NCI-H446 (cell line): ENCODE results near the gene TLL2.
"Not testable (repeated sequence)": the region's sequence is repeated elsewhere in the genome, so short reads cannot be mapped to it uniquely, and the experiment has no call there.

Experiments used
- DNase-seq, 2 experiments: peaks; one replicate each; lab custom pipeline; 2025; lab: John Stamatoyannopoulos, UW

The TLL2 gene

DNA sequence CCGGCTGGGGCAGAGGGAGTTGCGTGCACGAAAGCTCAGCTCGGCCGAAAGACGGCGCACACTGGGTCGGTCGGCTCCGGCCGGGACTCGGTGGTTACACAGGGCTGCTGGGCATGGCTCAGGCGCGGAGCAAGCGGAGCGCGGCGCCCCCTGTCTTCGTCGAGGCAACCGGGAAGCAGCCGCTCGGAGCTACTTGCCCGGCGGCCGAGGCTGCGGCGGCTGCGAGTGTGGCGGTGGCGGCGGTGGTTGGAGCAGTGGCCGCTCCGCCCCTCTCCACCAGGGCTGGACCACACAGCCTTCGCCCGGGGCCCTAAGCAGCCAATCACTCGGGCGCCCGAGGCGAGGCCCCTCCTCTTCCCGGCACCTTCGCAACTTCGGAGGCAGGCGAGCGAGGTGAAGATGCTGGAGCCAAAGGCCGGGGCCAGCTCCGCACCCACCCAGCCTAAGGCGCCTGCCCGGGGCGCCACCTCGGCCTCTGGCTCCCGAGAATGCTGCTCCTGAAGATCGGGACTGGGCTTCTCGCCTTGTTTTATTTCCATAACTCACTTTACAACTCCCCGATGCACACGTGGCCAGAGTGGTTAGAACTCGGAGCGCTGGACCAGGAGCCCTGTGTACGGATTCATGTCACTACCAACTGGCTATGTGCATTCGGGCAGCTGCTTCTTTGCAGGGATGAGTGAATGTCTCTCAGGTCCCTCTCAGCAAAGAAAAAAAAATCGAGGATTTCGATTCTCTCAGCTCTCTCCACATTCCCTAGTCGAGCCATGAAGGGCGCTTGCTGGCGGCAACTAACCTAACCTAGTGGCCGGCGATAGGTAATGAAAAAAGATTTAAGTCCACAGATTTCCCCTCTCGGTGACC, at the start of gene TLL2:
TLL2 (minus strand) TSS at position 229 of the 864 bp plus-strand sequence. CDS start 241 bp downstream, outside the sequence.
- DNase-seq: peak in 1 of 2 experiments; percentile 53

DNA sequence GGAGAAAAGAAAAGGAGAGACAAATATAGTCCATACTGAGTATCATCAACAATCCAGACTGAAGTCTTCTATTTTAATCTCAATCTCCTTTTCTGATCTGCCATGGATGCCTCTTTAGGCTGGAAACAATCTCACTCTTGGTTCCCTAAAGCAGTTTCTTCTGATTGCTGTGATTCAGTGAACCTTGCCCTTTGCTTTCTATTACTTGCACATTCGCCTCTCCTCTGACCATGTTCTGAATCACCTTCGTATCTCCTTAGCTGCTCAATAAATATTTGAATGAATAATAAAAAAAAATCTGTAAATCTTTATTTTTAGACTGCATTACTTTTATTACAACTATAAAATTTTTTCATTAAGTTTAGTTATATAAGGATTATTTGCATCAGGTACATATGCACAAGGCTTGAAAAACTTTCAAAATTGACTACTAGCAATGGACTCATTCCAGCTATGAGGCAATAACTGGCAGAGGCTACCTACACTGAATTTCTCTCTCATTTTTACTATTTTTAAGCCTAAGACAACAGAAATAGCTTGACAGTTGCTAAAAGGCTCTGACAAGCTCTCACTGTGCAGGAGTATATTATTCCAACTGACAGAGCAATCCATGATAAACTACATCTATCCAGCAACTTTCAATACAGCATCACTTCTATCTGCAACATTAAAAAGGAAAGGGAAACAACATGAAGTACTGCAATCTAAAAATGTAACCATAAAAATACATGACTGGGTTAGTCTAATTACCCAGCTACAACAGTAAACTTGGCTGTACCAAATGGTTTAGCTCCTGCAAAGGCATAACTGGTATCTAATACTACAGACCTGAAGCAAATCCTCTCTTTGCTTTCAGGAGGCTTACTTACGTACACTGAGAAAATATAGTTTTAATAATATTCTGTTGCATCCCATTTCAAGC, 47.5 kb upstream of the TLL2 start:
- DNase-seq: no peak

DNA sequence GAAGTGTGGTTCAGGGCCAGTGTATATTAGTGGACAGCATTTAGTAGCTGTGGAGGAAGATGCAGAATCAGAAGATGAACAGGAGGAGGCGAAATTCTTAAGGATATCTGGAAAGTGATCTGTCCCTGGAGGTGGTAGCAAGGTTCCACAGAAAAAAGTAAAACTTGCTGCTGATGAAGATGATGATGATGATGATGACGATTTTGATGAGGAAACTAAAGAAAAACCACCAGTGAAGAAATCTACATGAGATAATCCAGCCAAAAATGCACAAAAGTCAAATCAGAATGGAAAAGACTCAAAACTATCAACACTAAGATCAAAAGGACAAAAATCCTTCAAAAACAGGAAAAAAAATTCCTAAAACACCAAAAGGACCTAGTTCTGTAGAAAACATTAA, 46.8 kb upstream of the TLL2 start:
- DNase-seq: no peak

DNA sequence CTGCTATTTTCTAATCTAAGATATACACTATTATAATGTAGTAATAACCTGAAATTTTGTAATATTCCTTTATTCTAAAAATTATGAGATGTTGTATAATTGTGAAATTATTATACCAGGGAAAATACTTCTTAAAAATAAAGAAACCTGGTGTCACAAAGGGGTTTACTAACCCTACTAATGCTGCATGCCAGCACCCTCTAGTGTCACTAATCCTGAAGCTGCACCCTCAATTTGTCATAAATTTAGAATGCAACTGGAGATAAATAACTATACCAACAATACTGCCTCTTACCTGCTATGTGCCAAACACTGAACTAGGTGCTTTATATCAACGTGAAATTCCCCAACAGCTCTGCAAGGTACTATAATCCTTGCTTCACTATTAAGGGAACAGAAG, 42.3 kb upstream of the TLL2 start:
- DNase-seq: no peak

DNA sequence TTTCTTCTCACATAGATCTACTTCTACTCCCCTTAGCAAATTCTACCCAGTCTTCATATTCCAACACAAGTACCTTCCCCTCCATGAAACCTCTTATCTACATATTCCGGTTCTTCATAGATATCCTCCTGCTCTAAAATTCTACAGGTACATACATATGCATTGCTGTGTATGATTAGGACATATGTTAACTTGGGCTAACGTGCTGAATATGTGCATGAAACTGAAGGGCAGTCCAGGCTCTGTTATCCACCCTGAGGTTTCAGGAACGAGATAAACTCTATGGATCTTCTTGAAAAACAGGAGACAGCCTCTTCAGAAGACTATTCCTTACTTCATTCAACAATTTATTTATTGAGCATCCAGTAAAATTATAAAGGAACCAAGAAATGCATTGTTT, 41.6 kb upstream of the TLL2 start:
- DNase-seq: no peak

DNA sequence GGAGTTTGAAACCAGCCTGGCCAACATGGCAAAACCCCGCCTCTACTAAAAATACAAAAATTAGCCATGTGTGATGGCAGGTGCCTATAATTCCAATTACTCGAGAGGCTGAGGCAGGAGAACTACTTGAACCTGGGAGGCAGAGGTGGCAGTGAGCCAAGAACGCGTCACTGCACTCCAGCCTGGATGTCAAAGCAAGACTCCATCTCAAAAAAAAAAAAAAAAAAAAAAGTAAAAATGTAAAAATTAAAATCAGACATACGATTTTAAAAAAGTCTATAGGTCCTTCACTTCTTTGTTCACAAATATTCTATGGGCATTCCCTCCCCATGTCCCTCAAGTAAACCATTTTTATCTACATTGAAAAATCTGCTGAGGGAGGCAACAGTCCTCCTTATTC, 34.9 kb upstream of the TLL2 start:
- no peak for DNase-seq

DNA sequence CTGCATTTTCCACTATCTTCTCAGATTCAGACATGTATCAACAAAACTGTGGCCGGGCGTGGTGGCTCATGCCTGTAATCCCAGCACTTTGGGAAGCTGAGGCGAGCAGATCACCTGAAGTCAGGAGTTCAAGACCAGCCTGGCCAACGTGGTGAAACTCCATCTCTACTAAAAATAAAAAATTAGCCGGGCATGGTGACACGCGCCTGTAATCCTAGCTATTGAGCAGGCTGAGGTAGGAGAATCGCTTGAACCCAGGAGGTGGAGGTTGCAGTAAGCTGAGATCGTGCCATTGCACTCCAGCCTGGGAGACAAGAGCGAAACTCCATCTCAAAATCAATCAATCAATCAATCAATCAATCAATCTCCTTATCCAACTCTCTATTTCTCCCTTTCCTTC, 31.8 kb upstream of the TLL2 start:
- DNase-seq: not testable (repeated sequence)

DNA sequence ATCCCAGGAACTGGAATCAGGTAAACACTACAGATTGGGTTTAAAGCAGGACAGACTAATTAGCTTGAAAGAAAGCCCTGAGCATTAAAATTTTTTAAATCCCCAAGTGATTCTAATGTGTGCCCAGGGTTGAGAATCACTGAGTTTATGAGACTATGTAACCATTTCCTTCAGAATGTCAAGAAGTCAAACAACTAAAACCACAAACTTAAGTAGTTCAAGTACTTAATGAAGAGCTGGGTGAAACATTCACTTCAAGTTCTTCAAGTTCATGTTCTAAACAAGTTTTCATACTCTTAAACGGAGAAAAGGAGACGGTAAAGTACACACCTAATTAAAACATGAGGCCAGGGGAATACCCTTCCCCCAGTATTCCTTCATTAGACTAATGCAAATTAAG, 28.2 kb upstream of the TLL2 start:
- DNase-seq: no peak

DNA sequence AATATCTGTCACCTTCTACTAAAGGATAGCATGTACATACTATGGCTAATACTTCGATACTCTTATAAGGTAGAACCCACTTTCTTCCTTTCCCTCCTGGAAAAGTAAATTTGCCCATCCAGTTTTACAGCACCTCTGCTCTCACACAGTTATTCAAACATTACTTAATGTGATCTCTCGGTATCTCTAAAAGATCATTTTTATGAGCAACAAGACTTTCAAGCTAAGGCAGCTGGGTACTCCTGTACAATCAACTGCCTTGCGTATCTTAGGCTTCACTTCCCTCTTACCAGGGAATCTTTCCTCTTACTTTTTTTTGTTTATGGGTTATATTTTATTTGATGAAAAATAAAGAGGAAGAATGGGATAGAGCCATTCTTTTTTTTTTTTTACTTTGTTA, 26.5 kb upstream of the TLL2 start:
- no peak for DNase-seq

DNA sequence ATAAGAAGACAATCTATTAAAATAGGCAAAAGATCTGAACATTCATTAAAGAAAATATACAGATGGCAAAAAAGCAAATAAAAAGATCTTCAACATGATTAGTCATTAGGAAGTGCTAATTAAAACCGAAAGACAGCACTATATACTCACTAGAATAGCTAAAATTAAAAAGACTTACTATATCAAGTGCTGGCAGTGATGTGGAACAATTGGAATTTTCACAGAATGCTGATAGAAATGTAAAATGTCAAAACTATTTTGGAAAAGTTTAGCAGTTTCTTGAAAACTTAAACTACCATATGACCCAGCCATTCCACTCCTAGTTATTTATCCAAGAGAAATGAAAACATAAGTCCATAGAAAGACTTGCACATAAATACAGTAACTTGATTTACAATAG, 25.0 kb upstream of the TLL2 start:
- DNase-seq: no peak

DNA sequence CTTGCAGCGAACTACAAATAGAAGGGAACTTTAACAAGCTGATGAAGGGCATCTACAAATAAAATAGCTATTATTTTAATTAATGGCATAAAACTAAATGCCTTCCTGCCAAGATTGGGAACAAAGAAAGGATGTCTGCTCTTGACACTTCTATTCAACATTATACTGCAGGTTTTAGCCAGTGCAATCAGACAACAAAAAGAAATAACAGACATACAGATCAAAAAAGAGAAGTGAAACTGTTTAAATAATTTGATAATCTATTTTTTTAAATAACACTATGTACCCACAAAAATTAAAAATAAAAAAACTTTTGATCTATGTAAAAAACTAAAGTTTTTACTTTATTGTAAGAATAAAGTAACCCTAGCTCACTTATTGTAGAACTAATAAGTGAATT, 22.4 kb upstream of the TLL2 start:
- DNase-seq: no peak

DNA sequence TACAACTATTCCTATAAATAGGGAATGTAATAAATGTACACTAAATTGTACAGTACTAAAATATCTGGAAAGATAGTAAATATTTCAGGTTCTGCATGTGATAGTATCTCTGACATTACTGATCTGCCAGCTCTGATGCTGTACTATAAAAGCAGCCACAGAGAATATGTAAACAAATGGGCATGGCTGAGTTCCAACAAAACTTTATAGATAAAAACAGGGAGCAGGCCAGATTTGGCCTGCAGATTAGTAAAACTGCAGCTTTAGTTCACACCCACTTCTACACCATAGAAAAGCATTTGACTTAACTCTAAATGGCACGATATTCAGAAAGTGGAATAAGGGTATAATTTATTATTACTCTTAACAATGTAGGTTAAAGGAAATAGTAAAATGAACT, 18.8 kb upstream of the TLL2 start:
- DNase-seq: no peak

DNA sequence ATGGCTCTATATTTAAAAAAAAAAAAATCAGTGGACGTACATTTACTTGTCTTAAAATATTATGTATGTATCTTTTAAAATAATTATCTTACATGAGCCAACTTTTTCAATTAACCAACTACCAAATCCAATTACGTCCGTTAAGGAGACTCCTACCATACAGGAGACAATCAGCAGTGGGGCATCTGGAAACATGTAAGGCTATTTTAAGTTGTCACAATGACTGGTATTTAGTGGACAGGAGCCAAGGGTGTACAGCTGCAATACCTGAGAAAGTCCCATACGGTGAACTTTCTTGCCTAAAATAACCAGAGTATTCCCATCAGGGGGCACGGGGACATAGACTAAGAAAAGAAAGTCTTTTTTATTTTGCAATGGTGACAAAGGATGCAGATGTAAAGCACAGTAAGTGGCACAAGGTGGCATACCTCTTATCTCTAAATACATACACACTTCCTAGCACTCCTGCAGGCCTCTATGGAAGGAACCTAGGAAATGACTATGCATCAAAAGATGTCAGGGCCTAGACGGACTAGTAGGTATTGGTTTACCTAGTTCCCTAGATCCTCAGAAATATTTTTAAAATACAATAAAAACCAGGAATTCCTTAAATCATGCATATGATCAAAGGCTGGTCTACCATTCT, 16.0 kb upstream of the TLL2 start:
- DNase-seq: no peak

DNA sequence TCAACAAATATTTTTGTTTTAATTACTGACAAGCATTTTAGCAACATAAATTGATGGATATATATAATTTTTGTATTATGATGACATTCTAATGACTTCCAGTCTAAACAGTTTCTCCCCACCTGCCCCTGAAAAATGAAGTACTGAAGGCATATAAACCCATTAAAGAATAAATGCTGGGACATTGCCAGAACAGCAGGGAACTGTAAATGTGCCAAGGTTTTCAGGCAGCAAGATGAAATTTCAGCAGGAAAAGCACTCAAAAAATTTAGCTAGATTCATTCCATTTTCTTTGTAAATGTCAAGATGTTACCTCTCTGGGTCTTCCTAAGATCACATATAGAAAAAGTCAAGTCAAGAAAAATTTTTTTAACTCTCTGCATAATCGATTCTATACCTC, 11.0 kb upstream of the TLL2 start:
- DNase-seq: peak in 1 of 2 experiments; percentile 13

DNA sequence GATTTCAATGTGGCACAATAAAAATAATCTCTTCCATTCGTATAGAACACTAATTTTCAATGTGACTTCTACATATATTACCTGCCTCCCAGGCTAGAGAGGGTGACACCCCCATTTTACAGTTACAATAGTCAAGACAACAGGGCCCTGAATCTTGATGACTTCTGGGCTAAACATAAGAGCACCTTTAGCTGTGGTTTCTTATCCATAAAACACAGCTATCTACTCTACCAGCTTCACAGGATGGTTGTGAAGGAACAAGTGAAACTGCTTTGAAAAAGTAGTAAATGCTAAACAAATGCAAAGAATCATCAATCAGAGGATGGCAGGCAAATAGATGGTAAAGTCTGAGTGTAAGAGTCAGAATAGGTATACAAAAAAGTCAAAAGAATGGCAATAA, 3.6 kb upstream of the TLL2 start:
- no peak for DNase-seq

DNA sequence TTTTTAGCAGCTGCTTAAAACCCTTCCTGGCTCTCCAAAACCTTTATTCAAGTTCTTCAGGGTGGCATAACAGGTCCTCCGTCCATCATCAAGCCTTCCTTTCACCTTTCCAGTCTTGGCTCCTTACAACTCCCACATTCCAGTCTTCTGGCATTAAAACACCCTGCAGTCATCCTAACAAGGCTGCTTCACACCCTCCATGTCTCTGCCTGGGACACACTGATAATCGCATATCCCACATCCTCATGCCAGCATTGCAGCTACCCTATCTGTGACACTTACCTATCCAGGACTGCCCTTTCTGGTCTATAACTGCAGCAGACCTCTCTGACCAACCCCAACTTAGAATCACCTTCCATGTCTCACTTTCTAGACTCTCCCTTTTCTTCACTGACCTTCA, 2.6 kb upstream of the TLL2 start:
- no peak for DNase-seq

DNA sequence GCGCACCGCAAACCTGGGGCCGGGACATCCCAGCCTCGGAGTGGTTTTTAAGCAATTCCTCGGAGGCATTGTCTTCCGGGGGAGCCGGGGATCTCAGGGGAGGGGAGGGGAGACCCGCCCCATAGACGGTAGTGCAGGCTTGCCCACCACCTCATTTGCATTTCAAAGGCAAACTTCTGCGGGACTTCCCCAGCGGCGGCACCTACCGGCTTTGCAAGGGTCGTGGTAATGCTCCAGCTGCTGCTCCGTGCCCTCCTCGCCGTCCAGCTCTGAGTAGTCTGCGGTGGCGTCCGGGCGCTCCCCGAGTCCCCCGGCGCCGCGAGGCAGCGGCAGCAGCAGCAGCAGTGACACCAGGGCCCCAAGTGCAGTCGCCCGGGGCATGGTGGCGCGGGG, 425 bp downstream of the TLL2 start:
- DNase-seq: no peak

DNA sequence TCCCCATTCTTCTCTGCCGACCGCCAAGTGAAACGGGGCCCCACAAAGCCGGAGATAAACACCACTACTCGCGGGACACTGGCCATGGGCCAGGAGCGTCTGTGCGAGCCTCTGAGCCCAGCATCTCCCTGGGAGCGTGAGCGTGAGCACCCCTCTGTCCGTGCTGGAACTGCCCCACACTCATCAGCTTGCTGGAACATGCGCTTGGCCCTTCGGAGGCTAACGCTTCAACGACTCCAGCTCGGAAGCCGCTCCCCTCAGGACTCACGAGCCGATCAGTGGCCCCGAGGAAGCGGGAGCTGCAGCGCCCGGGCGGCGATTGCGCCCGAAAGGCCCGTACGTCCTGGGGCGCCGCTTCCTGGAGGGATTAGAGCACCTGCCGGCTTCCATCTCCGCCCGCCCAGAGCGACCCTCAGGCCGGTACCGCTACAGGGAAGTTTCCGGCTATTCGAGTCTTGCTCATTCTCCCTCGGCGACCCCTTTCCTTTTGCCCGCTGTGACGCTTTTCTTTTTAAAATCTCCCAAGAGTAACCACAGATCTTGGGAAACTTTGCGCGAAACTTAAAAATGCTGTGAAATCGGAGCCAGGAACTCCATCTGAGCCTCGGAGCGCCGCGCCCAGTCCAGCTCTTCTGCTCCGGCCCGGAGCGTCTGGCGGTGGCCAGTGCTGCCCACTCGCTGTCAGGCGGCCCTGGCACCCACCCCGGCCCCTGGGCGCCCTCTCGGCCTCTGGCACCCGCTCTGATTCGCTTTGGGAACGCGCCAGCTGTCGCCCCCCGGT, 1.0 kb downstream of the TLL2 start:
- DNase-seq: no peak

DNA sequence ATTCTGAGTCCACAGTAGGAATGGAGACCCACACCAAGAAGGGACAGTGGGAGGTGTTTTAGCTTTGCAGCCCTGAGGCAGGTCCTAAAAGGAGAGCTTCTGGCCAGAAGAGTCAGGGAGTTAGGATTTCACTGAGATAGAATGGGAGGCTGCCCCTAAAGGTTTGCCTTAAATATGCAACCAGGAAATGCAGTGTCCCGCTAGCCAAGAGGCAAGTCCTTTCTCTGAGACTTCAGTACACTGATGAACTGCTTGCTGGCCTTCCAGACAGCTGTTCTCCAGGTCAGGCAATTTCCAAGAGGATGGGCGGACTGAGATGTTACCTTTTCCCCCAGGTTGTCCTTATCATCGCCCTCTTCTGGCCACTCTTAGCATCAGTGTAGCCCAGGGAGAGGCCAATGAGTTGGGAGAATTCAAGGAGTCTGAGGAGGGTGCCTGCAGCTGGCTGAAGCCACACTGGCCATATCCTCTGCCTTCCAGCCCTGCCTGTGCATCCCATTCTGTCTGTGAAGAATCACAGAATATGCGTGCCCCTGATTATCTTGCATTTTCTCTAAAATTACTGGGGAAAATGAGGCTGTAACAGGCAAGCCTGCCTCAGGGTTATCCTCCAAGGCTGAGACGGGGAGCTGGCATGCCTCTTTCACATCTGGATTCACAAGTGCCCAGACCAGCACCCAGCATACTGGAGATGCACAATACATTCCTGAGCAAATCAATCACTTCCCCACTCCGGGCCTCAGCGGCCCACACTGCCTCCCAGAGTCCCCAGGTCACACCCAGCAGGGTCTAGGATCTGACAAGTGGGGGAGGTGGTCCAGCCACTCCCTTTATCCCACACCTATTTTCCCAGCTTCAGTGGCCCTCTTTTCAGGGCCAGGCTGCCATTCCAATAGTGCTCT, 2.4 kb downstream of the TLL2 start:
- DNase-seq: no peak

DNA sequence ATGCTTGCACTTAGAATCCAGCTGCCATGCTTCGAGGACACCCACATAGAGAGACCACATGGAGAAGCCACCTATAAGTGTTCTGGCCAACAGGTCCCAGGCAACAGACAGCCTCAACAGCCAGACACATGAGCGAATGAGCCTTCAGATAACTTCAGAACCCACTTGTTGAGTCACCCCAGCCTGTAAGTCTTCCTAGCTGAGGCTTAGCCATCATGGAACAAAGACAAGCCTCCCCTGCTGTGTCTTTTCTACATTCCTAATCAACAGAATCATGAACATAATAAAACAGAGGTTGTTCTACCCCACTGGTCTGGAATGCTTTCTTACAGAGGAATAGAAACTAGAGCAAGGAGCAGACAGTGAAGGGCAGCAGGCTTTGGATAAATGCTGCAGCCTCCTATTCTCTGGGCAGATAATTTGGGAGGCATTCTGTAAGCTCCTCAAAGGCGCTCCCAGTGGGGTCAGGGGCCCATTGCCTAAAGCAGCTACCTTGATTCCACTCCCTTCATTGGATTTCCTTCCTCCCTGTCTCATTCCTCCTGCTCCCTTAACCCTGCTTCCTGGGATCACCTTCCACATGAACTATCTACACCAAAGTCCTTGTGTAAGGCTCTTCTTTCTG, 4.6 kb downstream of the TLL2 start:
- no peak for DNase-seq
